AG09319 (cell line): ENCODE measurements around the gene S100A4.
"Not testable (repeated sequence)": the region's sequence is repeated elsewhere in the genome, so short reads cannot be mapped to it uniquely, and the experiment has no call there.

Experiments
- DNase-seq: peaks from one replicate; pipeline ENCODE4 v3.0.0-alpha.2; 2010; ENCODE audit warnings: low read depth; ENCODE audit errors: extremely low read depth
- TF ChIP-seq, protein P1 (sequence below): IDR thresholded peaks from 2 replicates; pipeline ENCODE4 v1.5.1; 2011; ENCODE audit warnings: low read depth, mild to moderate bottlenecking, inconsistent platforms, low read length, moderate library complexity

The S100A4 gene

GRCh38 chr1:153566414-153567371 lies 21.1 kb upstream of the S100A4 start:
- TF ChIP-seq, protein P1, sequence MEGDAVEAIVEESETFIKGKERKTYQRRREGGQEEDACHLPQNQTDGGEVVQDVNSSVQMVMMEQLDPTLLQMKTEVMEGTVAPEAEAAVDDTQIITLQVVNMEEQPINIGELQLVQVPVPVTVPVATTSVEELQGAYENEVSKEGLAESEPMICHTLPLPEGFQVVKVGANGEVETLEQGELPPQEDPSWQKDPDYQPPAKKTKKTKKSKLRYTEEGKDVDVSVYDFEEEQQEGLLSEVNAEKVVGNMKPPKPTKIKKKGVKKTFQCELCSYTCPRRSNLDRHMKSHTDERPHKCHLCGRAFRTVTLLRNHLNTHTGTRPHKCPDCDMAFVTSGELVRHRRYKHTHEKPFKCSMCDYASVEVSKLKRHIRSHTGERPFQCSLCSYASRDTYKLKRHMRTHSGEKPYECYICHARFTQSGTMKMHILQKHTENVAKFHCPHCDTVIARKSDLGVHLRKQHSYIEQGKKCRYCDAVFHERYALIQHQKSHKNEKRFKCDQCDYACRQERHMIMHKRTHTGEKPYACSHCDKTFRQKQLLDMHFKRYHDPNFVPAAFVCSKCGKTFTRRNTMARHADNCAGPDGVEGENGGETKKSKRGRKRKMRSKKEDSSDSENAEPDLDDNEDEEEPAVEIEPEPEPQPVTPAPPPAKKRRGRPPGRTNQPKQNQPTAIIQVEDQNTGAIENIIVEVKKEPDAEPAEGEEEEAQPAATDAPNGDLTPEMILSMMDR: no peak
- DNase-seq: peak; percentile 98

GRCh38 chr1:153565529-153566374 lies 20.1 kb upstream of the S100A4 start, which contains the start of gene S100A2:
TSS of gene S100A2 (minus strand) at chr1:153565844. CDS start at chr1:153563877, 1,967 bp downstream.
- peak; percentile 82 for DNase-seq
- TF ChIP-seq, protein P1: no peak

- DNase-seq: no peak
- TF ChIP-seq, protein P1: no peak
These were observed 18.4 kb upstream of the S100A4 start for GRCh38 chr1:153563991-153564390.

DNA sequence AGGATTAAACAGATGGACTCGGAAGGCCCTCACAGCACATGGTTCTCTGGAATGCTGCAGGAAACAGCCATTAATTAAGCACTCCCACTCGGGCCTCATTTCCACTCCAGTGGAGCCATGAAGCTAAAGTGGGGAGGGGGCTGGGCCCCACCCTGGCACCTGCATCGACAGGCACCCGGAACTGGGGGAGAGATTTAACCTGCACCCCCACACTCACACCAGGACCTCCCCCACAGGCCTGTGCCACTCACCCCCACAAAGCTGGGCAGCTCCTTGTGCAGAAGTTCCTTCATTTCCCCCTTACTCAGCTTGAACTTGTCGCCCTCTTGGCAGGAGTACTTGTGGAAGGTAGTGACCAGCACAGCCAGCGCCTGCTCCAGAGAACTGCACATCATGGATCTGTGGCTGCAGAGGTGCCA lies 17.9 kb upstream of the S100A4 start:
- DNase-seq: no peak
- TF ChIP-seq, protein P1: no peak

DNA sequence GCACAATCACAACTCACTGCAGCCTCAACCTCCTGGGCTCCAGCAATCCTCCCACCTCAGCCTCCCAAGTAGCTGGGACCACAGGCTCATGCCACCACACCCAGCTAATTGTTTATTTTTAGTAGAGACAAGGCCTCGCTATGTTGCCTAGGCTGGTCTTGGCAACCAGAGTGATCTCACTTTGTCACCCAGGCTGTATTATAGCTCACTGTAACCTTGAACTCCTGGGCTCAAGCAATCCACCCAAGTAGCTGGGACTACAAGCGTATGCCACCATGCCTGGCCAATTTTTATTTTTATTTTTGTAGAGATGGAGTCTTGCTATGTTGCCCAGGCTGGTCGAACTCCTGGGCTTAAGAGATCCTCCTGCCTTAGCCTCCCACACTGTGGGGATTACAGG lies 16.4 kb upstream of the S100A4 start:
- not testable (repeated sequence) for DNase-seq

DNA sequence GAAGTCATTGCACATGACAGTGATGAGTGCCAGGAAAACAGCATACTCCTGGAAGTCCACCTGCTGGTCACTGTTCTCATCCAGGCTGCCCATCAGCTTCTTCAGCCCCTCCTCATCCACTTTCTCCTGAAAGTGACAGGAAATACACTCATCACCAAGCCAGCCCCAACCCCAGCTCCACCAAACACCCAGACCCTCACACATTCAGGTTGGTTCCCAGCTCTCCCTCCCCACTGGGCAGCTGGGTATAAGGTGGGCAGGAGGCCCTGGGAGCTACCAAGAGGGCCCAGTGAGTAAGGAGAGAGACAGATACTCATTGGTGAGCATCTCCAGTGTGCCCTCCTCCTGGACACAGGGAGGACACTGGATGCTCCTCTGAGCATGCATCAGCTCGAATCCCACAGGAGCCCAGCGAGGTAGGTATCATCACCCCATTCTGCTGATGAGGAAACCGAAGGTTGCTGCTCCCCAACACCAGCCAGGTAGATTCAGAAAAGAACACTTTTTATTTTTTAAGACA lies 15.9 kb upstream of the S100A4 start:
- TF ChIP-seq, protein P1: no peak
- no peak for DNase-seq

GRCh38 chr1:153560771-153561465 lies 15.3 kb upstream of the S100A4 start:
- DNase-seq: no peak
- TF ChIP-seq, protein P1: no peak
